OCI-LY3 (cell line): Measurements from ENCODE around the gene MRPL21.

Source experiments
- EZH2phosphoT487 ChIP-seq: fragments of 200-600 bp; shearing (Covaris generic); IDR thresholded peaks from 2 replicates; pipeline ENCODE4 v1.6.1; 2018; ENCODE audit warnings: antibody characterized with exemption, mixed run types, low read depth
- TF ChIP-seq, protein P1 (sequence below): fragments of 200-600, 300-600 bp; sonication (generic); IDR thresholded peaks from 2 replicates; pipeline ENCODE4 v1.5.1; 2014; ENCODE audit warnings: antibody characterized with exemption, low read length, low read depth

DNA sequence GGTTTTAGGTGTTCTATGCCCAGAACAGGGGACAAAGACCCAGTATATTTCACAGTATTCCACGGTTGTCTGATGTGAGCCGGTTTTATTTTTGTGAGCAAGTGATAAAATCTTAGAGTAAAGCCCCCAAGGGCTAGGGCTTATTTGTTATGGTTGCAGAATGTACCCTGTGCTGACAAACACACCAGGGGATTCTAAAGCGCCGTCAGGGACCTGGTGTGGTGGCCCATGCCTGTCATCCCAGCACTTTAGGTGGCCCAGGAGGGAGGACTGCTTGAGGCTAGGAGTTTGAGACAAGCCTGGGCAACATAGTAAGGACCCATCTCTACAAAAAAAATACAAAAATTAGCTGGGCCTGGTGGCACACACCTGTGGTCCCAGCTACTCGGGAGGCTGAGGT, 22.8 kb downstream of the MRPL21 start:
- TF ChIP-seq, protein P1, sequence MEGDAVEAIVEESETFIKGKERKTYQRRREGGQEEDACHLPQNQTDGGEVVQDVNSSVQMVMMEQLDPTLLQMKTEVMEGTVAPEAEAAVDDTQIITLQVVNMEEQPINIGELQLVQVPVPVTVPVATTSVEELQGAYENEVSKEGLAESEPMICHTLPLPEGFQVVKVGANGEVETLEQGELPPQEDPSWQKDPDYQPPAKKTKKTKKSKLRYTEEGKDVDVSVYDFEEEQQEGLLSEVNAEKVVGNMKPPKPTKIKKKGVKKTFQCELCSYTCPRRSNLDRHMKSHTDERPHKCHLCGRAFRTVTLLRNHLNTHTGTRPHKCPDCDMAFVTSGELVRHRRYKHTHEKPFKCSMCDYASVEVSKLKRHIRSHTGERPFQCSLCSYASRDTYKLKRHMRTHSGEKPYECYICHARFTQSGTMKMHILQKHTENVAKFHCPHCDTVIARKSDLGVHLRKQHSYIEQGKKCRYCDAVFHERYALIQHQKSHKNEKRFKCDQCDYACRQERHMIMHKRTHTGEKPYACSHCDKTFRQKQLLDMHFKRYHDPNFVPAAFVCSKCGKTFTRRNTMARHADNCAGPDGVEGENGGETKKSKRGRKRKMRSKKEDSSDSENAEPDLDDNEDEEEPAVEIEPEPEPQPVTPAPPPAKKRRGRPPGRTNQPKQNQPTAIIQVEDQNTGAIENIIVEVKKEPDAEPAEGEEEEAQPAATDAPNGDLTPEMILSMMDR, result no peak
- TF ChIP-seq EZH2phosphoT487, result no peak
